Mucosa of gallbladder (tissue), 1 donor: ENCODE measurements around the gene AMBRA1. TPM values are rescaled to one million over a fixed set of nuclear protein-coding genes. Genes with fewer than 3 reads are reported as not detected.
A peak's percentile ranks its signal among the peaks of the same experiment; 100 is the strongest.
"Not testable (repeated sequence)": the region's sequence is repeated elsewhere in the genome, so short reads cannot be mapped to it uniquely, and the experiment has no call there.

ENCODE experiments used
- DNase-seq: peaks from one replicate; pipeline ENCODE4 v3.0.0-alpha.2; 2020; ENCODE audit warnings: low spot score
- total RNA-seq: library from RNA; stranded (reverse); gene quantifications from one replicate; pipeline ENCODE4 v1.2.1, GENCODE V29; 2021
- donor health status: DM: no; HTN: no; CAD: no.

Gene AMBRA1
- total RNA-seq, 1 donor from 2014 or later = 42.1 TPM

DNA sequence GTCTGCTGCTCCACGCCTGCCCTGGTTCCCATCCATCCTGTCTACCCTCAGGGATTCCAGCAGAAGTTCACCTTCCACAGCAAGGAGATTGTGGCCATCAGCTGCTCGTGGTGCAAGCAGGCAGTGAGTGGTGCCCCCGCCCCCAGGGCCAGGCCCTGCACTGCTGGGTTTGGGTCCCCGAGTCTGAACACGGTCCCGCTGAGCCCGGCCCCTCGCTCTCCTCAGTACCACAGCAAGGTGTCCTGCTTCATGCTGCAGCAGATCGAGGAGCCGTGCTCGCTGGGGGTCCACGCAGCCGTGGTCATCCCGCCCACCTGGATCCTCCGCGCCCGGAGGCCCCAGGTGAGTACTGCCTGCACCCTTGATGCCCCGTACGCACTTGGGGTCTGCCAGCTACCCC lies 222.6 kb downstream of the AMBRA1 start:
- not testable (repeated sequence) for DNase-seq

DNA sequence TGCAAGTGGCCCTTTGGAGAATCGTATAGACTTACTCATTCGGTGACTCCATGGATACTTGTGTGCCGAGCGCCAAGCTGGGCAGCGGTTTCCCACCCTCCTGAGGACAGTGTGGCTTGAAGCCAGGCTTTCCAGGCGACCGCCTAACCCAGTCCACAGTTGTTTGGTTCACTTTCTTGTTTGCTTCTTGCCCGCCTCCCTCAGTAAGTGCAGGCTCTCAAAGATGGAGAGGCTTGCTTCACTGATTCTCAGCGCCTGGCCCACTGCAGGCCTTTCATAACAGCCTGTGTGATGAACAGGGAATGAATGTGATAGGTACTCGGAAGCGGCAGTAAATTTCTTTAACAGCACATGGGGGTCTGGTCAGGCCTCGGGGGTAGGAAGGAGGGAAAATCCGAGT lies 223.6 kb downstream of the AMBRA1 start:
- no peak for DNase-seq

DNA sequence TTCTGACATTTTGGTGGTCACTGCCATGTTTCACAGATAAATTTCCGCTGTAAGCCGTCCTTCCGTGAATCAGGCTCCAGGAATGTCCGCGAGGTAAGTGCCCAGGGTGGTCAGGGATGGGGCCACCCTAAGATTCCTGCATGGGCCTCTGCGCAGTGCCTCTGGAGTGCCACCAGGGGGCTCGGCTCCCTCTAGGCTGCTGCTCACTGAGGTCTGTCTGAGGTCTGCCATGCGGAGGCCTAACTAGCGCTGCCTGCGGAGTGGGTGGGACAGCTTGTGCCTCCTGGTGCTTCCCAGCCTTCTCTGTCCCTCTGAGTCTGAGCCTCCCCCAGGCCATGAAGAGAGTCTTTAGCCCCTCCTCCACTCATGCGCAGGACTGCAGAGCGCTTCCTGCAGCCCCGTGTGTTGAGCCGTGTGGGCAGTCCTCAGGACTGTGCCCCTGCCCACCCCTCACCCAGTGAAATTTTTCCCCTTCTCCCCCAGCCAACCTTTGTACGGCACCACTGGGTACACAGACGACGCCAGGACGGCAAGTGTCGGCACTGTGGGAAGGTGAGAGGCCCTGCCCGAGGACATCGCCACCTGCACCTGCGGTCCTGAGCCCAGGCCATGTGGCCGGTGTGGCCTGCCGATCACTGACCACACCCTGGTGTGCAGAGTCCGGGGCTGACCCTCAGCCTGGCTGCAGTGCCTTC lies 224.2 kb downstream of the AMBRA1 start:
- DNase-seq = no peak

DNA sequence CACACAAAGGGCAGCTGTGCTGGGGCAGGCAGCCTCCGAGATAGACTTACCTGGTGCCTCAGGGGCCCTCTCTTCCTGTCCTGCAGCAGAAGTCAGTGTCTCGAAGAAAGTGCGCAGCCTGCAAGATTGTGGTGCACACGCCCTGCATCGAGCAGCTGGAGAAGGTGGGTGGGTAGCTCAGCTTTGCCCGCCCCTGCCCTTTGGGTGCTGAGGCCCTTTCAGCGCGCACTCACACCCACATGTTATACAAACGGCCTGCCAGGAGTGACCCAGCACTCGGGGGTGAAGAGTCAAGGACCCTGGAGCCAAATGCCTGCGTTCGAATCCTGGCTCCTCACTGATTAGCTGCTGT lies 225.9 kb downstream of the AMBRA1 start:
- DNase-seq = no peak

DNA sequence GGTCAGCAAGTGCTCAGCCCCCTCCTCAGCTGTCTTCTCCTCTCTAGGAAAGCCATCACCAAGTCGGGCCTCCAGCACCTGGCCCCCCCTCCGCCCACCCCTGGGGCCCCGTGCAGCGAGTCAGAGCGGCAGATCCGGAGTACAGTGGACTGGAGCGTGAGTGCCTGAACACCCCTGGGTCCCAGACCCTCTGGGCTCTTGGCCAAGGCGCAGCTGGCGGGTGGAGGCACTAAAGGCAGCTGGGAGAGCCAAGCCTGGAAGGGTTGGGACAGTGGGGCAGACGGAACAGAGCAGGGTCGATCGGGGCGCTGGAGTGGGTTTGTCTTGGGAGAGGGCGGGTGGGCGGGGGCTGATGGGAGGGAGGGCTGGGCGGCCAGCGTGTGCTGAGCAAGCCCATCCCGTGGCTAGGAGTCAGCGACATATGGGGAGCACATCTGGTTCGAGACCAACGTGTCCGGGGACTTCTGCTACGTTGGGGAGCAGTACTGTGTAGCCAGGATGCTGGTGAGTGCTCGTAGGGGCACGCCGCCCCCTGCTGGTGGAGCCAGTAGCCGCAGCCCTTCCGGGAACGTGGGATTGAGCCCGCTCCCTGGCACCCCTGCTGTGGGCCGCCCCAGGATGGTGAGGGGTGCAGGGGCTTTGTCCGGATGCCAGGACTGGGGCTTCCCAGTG lies 226.4 kb downstream of the AMBRA1 start:
- peak; percentile 77 for DNase-seq

DNA sequence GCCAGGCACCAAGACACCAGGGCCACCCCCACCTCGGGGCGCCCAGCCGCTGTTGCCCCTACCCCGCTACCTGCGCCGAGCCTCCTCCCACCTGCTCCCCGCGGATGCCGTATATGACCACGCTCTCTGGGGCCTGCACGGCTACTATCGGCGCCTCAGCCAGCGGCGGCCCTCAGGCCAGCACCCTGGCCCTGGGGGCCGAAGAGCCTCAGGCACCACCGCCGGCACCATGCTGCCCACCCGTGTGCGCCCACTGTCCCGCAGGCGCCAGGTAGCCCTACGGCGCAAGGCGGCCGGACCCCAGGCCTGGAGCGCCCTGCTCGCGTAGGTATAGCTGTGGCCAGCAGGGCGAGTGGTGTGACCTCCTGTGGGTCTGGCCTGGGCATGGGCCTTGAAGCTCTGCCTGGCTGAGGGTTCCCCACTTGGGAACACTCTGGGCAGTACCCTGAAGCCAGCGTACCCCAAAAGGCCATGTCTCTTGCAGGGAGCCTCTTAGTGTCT lies 227.1 kb downstream of the AMBRA1 start:
- no peak for DNase-seq

DNA sequence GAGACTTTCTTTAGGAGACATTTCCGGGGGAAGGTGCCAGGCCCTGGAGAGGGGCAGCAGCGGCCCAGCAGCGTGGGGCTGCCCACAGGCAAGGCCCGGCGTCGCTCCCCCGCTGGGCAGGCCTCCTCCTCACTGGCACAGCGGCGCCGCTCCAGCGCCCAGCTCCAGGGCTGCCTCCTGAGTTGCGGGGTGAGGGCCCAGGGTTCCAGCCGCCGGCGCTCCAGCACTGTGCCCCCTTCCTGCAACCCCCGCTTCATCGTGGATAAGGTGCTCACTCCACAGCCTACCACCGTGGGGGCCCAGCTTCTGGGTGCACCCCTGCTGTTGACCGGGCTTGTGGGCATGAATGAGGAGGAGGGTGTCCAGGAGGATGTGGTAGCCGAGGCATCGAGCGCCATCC lies 227.6 kb downstream of the AMBRA1 start:
- DNase-seq = no peak

DNA sequence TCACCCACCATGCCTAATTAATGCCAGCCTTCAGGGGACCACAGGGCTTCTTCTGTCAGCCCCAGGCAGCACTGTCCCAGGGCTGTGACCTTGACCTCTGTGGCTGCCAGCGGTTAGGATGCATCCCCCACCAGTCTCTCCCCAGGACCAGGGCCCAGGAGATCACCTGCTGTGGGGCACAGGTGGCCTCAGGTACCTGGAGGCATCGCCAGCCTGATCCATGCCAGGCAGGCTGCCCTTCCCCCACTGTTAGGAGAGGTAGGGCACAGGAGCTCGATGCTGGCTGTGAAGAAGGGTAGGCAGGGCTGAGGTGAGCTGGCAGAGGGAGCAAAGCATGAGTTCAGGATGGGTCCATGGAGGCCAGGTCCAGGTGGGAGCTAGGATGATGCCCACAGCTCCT lies 229.0 kb downstream of the AMBRA1 start:
- no peak for DNase-seq

DNA sequence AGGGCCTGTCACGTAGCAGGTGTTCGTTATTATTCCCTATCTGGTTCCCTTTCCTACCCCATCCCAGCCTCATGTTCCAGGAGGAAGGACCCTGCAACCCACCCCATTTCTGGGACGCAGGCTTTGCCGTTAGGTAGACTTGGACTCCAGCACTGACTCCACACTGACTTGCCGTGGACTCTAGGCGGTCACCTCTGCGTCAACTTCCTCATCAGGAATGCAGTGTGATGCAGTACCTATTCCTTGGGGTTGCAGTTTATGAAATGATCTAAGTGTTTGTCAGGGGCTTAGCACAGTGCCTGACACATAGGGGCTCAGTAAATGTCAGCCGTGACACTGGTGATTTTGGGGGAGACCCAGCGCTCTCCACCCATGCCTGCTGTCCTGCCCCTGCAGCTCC lies 229.8 kb downstream of the AMBRA1 start:
- no peak for DNase-seq

DNA sequence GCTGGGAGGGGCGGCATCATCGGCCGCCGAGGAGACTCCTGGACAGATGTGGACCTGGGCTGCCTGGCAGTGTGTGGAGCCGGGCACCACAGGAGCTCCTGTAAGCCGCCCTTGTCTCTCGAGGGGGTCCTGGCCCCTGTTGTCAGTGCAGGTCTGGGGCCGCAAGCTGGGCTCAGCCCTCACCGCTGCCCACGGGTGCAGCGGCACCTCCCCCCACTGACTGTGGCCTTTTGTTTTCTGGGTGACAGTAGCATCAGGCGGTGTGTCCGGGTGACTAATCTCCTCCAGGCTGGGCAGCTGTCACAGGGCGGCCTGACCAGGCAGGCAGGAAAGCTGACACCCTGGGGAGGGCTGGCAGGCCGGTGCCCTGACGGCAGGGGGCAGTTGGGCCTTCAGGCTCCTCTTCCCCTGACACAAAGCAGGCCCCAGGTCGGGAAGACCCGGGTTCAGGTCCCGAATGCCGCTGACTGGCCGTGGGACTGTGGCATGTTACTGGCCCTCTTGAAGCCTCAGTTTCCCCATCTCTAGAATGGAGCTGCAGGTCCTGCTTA lies 230.3 kb downstream of the AMBRA1 start:
- DNase-seq = no peak

DNA sequence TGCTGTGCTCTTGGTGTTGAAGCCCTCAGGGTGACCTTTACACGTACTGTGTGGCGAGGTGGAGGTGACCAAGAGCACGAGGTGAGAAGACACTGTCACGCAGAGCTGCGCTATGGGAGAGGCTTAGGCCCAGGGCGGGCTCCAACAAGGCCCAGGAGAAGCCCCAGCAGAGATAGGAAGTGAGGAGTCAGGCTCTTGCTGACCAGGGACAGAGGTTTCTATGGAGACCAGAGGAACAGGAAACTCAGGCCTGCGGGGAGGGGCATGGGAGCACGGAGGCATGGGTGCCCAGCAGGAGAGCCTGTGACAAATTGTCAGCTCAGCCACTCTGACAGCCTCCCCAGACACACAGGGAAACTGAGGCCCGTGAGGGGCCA lies 230.8 kb downstream of the AMBRA1 start:
- DNase-seq = peak; percentile 68

DNA sequence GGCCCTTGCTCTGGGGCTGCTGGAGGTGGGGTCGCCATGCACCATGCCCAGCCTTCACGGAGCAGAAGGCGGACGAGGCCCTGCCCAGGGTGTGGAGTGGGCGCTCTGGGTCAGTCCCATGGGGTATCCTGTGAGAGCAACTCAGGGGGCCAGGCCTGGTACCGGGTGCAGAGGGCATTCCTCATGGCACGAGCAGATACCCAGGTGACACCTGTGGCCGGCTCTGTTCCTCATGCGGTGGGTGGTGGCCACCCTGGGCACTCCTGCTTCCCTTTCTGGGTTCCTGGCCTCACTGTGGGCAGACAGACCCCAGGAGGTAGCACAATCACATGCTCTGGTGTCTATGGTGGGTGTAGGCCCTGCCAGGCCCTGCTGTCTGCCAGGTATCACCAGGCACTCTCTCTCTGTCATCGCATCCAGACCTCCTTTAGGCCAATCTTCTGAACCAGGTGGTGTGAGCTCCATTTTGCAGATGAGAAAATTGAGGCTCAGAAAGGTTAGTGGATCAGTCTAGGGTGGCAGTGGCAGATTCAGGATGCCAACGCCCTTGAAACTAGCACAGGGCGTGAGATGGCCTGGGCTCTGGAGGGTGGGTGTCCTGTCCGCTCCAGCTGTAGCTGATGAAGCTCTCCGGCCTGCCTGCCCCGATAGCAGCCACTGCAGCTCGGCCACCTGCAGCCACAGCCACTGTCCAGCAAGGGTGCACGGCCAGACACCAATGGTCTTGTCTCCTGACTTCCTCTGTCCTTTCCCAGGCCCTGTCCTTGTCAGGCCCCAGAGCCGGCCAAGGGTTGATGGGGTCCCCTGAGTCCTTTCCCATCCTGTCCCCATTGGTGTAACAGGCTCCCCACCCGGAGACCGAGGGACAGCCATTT lies 231.4 kb downstream of the AMBRA1 start:
- no peak for DNase-seq

DNA sequence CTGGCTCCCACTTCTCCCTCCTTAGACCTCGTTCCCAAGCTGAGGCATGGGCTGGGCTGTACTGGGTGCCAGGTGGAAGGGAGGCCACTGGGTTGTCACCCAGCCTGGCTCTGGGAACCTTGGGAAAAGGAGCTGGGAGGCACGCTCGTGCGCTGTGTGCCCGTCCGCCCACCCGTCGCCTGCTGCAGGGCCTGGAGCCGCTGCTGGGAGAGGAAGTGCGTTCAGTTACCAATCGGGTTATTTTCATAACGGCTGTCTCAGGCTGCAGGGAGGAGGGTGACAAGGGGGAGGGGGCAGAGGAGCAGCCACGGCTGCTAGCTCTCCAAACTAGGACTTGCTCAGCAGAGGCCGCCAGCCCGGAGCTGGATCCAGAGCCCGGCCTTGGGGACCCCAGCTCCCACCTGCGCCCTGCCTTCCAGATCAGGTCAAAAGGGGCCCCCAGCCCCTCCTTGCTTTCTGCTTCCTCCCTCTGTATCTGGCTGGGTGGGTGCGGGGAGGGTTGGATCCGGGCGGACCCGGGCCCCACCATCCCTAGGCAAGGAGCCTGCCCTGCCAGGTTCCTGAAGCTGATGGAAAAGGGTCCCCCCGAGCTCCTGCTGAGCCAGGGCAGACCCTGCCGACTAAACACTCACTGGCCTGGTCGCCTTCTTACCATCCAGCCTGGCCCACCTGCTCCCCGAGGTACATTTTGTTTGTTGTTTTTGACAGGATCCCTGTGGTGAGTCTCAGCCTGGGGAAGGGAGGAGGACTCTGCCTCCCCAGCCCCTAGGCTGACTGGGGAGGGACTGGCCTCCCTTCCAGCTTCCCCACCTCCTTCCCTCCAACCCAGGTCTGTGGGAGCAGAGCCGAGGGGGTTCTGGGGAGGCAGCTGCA lies 232.3 kb downstream of the AMBRA1 start:
- peak; percentile 60 for DNase-seq

DNA sequence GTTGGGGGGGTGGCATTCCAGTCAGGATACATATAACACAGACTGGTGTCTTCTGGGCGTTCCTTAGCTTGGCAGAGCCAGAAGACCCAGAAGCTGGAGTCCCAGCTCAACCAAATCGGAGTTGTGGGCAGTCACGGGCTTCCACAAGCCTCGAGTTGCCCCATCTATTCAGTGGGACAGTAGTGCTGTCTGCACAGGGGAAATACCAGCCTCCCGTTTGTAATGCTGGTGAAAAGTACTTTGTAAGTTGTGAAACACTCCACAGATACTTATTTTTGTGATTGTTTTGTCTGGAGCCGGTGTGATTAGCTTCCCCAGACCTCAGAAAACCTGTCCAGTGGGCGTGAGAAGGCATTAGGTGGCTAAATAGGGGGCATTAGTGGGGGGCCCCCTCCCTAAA lies 232.9 kb downstream of the AMBRA1 start:
- DNase-seq = no peak

DNA sequence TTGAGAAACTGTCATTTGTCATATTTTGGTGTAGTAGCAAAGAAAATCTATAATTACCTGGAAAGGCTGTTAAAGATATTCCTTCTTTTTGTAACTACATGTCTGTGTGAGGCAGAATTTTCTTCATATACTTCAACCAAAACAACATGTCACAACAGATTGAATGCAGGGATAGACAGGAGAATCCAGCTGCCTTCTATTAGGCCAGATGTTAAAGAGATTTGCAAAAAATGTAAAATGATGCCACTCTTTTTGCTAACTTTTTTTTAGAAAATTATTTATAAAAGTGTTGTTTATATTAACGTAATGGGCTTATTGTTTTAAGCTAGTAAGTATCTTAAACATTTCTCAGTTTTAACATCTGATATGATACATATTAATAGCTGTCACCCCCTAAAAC lies 233.9 kb downstream of the AMBRA1 start:
- DNase-seq = no peak

DNA sequence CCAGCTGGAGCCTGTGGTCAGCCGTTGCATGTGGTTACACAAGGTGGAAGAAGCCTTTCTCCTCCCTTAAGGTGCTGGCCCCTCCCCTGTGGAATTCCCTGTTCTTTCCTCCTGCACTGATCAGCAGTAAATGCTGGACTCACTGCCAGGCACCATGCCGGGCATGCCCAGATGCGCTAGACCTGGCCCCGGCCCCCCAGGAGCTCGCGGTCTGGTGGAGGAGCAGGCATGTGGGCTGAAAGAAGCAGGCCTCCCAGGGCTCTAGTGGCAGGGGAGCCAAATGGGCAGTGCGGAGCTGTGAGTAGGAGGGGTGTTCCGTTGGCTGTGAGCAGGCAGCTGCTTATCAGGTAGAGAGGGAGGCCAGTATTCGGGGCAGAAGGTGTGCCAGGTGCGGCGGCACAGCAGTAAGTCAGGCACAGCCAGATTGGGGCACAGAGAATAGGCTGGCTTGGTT lies 236.3 kb downstream of the AMBRA1 start:
- DNase-seq = no peak

DNA sequence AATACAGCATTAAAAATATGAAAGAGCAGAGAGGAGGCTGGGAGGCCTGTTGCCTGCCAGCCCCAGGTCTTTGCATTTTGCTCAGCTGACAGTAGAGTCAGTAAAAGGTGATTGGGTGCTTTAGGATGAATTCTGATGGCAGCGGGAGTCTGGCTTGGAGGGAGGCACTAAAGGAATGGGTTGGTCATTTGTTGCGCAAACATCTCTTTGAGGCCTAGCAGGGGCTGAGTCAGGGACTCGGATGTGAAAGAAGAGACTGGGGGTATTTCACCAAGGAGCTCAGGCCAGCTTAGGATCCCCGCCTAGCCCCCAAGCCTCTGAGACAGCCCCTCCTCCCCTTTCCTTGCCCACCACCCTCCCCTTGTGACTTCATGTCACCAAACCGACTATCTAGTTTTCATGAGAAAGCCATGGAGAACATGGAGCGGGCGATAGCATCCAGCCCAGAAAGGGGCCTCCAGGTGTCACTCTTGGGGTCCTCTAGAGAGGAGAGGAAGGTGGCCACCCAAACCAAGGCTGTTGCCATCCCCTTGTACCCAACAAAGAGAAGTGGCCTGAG lies 236.8 kb downstream of the AMBRA1 start:
- DNase-seq = no peak

DNA sequence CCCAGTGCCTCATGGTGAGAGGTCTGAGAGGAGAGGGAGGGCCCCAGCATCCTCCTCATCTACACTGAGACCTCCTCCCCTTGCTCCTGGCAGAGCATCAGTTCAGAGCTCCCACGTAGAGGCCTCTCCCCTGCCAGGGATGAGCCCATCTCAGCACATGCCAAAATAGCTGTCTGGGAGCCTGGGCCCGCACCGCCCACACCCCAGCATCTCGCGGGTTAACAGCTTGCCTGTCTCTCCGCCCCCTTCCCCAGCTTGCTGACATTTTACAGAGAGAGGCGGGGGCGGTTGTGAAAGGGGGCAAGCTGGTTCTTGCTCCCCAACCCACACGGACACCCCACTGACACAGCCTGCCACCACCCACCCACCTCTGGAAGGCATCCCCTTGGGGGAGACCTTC lies 240.1 kb downstream of the AMBRA1 start:
- DNase-seq = no peak

DNA sequence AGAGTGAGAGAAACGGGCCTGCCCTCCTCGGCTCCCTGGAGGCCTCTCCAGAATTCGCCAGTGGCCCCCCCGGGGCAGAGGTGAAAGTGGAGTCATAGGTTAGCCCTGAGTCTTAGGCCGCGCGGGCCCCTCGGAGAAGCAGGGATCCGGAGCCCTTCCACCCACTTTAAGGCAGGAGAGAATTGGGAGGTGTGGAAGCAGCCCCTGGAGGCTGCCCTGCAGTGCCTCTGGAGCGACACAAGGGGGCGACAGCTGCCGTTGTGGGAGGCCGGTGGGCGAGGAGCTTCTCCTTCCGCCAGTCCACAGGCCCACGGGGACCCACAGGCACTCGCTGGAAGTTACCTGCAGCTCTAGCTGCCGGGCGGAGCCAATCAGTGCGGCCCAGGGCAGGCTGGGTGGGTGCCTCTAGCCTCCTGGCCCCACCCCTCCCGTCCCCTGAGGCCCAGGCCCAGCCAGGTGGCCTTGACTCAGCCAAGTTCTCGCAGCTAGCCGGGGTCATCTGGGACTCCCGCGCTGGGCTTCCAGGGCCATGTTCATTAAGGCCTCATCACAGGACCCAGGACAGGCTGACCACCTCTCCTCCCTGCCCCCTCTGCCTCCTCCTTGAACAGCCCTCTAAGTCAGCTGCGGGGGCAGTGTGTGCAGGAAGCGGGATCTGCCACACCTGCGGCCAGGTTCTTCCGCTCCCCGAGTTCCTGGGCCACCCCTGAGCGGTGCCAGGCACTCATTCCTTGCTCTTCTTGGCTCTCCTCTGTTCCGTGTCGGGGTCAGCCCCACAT lies 241.6 kb downstream of the AMBRA1 start:
- peak; percentile 46 for DNase-seq

DNA sequence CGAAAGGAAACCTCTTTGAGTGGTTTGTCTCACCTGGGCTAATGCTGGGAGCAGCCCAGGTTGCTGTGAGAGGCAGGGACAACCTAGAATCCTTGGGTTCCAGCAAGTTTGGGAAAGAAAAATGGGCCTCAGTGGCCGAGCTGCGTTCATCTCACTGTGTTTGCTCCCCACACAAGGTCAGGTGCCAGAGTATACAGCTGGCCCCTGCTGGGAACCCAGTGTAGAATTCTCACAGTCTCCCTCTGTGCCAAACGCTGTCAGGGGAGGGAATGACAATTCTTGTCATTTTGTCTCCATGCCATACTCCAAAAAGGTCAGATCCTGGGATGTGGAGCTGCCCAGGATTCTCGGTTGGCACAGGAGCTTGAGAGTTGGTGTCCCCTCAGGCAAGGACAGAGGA lies 242.2 kb downstream of the AMBRA1 start:
- no peak for DNase-seq
